WTC11 (cell line): ENCODE measurements around the gene ACAT2.

Experiments used
- CTCF ChIP-seq: fragments of 200-600 bp; IDR thresholded peaks from 2 replicates; pipeline ENCODE4 v1.8.0; 2022; ENCODE audit warnings: antibody characterized with exemption
- ELF4 ChIP-seq: sonication (generic); formaldehyde crosslinking; IDR thresholded peaks from 2 replicates; pipeline ENCODE4 v1.8.1; 2022; ENCODE audit warnings: low read depth, mild to moderate bottlenecking, moderate library complexity, missing genetic modification reagents
- IRF1 ChIP-seq: sonication (generic); formaldehyde crosslinking; IDR thresholded peaks from 2 replicates; pipeline ENCODE4 v1.8.0; 2023; ENCODE audit warnings: missing genetic modification reagents
- JUN ChIP-seq: sonication (generic); formaldehyde crosslinking; IDR thresholded peaks from 2 replicates; pipeline ENCODE4 v1.8.0; 2023; ENCODE audit warnings: mild to moderate bottlenecking, missing genetic modification reagents
- MAX ChIP-seq: sonication (generic); formaldehyde crosslinking; IDR thresholded peaks from 2 replicates; pipeline ENCODE4 v1.8.0; 2022; ENCODE audit warnings: mild to moderate bottlenecking, missing genetic modification reagents
- SMAD3 ChIP-seq: sonication (generic); formaldehyde crosslinking; IDR thresholded peaks from 2 replicates; pipeline ENCODE4 v1.8.0; 2022; ENCODE audit warnings: missing genetic modification reagents, mild to moderate bottlenecking, borderline replicate concordance
- USF2 ChIP-seq: sonication (generic); formaldehyde crosslinking; IDR thresholded peaks from 2 replicates; pipeline ENCODE4 v1.8.1; 2023; ENCODE audit warnings: mild to moderate bottlenecking, missing genetic modification reagents, moderate library complexity
- ZBTB43 ChIP-seq: sonication (generic); formaldehyde crosslinking; IDR thresholded peaks from 2 replicates; pipeline ENCODE4 v1.8.1; 2023; ENCODE audit warnings: mild to moderate bottlenecking, missing genetic modification reagents
- ZNF121 ChIP-seq: sonication (generic); formaldehyde crosslinking; IDR thresholded peaks from 2 replicates; pipeline ENCODE4 v1.8.0; 2023; ENCODE audit warnings: missing genetic modification reagents

- TF ChIP-seq SMAD3 (CRISPR knock-in tag) (no peak), CTCF (no peak), ZNF121 (no peak), ZBTB43 (CRISPR knock-in tag) (no peak), JUN (no peak), MAX (CRISPR knock-in tag) (no peak), IRF1 (CRISPR knock-in tag) (no peak), ELF4 (CRISPR knock-in tag) (no peak), USF2 (CRISPR knock-in tag) (no peak)
Measured at GRCh38 chr6:159719287-159719686, 42.6 kb upstream of the ACAT2 start.
